H9 (cell line): ENCODE data around the gene UNC50. TPM values are rescaled to one million over a fixed set of nuclear protein-coding genes. Genes with fewer than 3 reads are reported as not detected.

Experiments used
- DNase-seq: peaks from one replicate; pipeline ENCODE4 v3.0.0-alpha.2; 2017
- H2AFZ ChIP-seq: one replicate; pipeline ENCODE4 v1.6.1; 2013; ENCODE audit warnings: mild to moderate bottlenecking, low read length, control low read depth, moderate library complexity
- H2AK5ac ChIP-seq: 2 replicates; pipeline ENCODE4 v1.6.1; 2013; ENCODE audit warnings: low read length, control low read depth, mixed read lengths; ENCODE audit not compliant: insufficient read length
- H2BK120ac ChIP-seq: one replicate; pipeline ENCODE4 v1.6.1; 2013; ENCODE audit warnings: low read depth, mild to moderate bottlenecking, low read length, control low read depth, inconsistent platforms; ENCODE audit not compliant: poor library complexity, severe bottlenecking
- H2BK12ac ChIP-seq: 2 replicates; pipeline ENCODE4 v1.6.1; 2013; ENCODE audit warnings: low read length, control low read depth, mixed read lengths, low read depth; ENCODE audit not compliant: insufficient read length
- H2BK15ac ChIP-seq: 2 replicates; pipeline ENCODE4 v1.6.1; 2013; ENCODE audit warnings: low read depth, low read length, control low read depth
- H2BK20ac ChIP-seq: one replicate; pipeline ENCODE4 v1.6.1; 2013; ENCODE audit warnings: low read depth, mild to moderate bottlenecking, low read length, control low read depth, inconsistent platforms; ENCODE audit not compliant: poor library complexity, severe bottlenecking
- H2BK5ac ChIP-seq: 2 replicates; pipeline ENCODE4 v1.6.1; 2013; ENCODE audit warnings: low read length, control low read depth, mixed read lengths; ENCODE audit not compliant: insufficient read length
- H3K14ac ChIP-seq: 2 replicates; pipeline ENCODE4 v1.6.1; 2013; ENCODE audit warnings: low read length, control low read depth; ENCODE audit not compliant: insufficient read depth
- H3K18ac ChIP-seq: 2 replicates; pipeline ENCODE4 v1.6.1; 2013; ENCODE audit warnings: low read depth, mild to moderate bottlenecking, mixed read lengths, low read length, control low read depth; ENCODE audit not compliant: insufficient read length
- H3K23ac ChIP-seq: 2 replicates; pipeline ENCODE4 v1.6.1; 2013; ENCODE audit warnings: low read length, control low read depth, mixed read lengths, low read depth; ENCODE audit not compliant: insufficient read length
- H3K23me2 ChIP-seq: 2 replicates; pipeline ENCODE4 v1.6.1; 2013; ENCODE audit warnings: low read depth, mild to moderate bottlenecking, mixed read lengths, low read length, control low read depth; ENCODE audit not compliant: insufficient read length, poor library complexity, severe bottlenecking
- H3K27ac ChIP-seq: 2 replicates; pipeline ENCODE4 v1.5.1; 2013; ENCODE audit warnings: low read length, control low read depth, mixed read lengths, low read depth; ENCODE audit not compliant: insufficient read length
- H3K27me3 ChIP-seq: 2 replicates; pipeline ENCODE4 v1.6.1; 2013; ENCODE audit warnings: low read length, control low read depth, inconsistent platforms; ENCODE audit not compliant: insufficient read depth
- H3K4ac ChIP-seq: 2 replicates; pipeline ENCODE4 v1.6.1; 2013; ENCODE audit warnings: low read depth, mild to moderate bottlenecking, control low read depth, inconsistent platforms, low read length, moderate library complexity
- H3K4me1 ChIP-seq: 2 replicates; pipeline ENCODE4 v1.6.1; 2013; ENCODE audit warnings: low read length, control low read depth, inconsistent platforms; ENCODE audit not compliant: insufficient read depth
- H3K4me2 ChIP-seq: 2 replicates; pipeline ENCODE4 v1.6.1; 2013; ENCODE audit warnings: low read length, control low read depth, mixed read lengths; ENCODE audit not compliant: insufficient read length, insufficient read depth
- H3K56ac ChIP-seq: 2 replicates; pipeline ENCODE4 v1.6.1; 2013; ENCODE audit warnings: low read depth, mild to moderate bottlenecking, mixed read lengths, low read length, control low read depth; ENCODE audit not compliant: insufficient read length
- H3K79me1 ChIP-seq: 2 replicates; pipeline ENCODE4 v1.6.1; 2013; ENCODE audit warnings: low read depth, mild to moderate bottlenecking, moderate library complexity, low read length, control low read depth, inconsistent platforms; ENCODE audit not compliant: insufficient read depth, poor library complexity, severe bottlenecking
- H3K79me2 ChIP-seq: 2 replicates; pipeline ENCODE4 v1.6.1; 2013; ENCODE audit warnings: low read length, control low read depth, inconsistent platforms; ENCODE audit not compliant: insufficient read depth
- H3K9ac ChIP-seq: 2 replicates; pipeline ENCODE4 v1.6.1; 2013; ENCODE audit warnings: low read length, control low read depth, mixed read lengths; ENCODE audit not compliant: insufficient read length; ENCODE audit errors: extremely low read depth
- H3K9me3 ChIP-seq: one replicate; pipeline ENCODE4 v1.6.1; 2013; ENCODE audit warnings: low read depth, low read length, inconsistent platforms; ENCODE audit not compliant: control insufficient read depth
- H3T11ph ChIP-seq: one replicate; pipeline ENCODE4 v1.6.1; 2013; ENCODE audit warnings: mild to moderate bottlenecking, low read length, control low read depth, inconsistent platforms
- H4K20me1 ChIP-seq: one replicate; pipeline ENCODE4 v1.6.1; 2013; ENCODE audit not compliant: control insufficient read depth, insufficient read length, insufficient read depth
- H4K5ac ChIP-seq: 2 replicates; pipeline ENCODE4 v1.6.1; 2013; ENCODE audit warnings: low read depth, mild to moderate bottlenecking, mixed read lengths, low read length, control low read depth; ENCODE audit not compliant: insufficient read length
- H4K8ac ChIP-seq: replicated peaks from 2 replicates; pipeline ENCODE4 v1.6.1; 2013; ENCODE audit warnings: low read length, control low read depth, mixed read lengths, low read depth; ENCODE audit not compliant: insufficient read length
- H4K91ac ChIP-seq: 2 replicates; pipeline ENCODE4 v1.6.1; 2013; ENCODE audit warnings: low read depth, mild to moderate bottlenecking, moderate library complexity, mixed read lengths, low read length, control low read depth; ENCODE audit not compliant: insufficient read length
- H3K27ac Mint-ChIP-seq, 3 experiments: 2 replicates in 2 of 3; 3 replicates in 1 of 3; pipeline ENCODE4 v1.8.0; 2020 to 2021; ENCODE audit warnings: mixed read lengths in 3 of 3, mild to moderate bottlenecking in 1 of 3, moderate library complexity in 1 of 3
- H3K27me3 Mint-ChIP-seq: 2 replicates; pipeline ENCODE4 v1.8.0; 2021; ENCODE audit warnings: low read depth, mild to moderate bottlenecking, moderate library complexity, mixed read lengths
- H3K36me3 Mint-ChIP-seq, 3 experiments: 2 replicates in 2 of 3; 3 replicates in 1 of 3; pipeline ENCODE4 v1.8.0; 2020 to 2021; ENCODE audit warnings: low read depth in 3 of 3, mixed read lengths in 3 of 3; ENCODE audit not compliant: insufficient read depth in 1 of 3
- H3K4me1 Mint-ChIP-seq, 2 experiments: 2 replicates each; pipeline ENCODE4 v1.8.0; 2020; ENCODE audit warnings: mixed read lengths in 2 of 2
- H3K4me3 Mint-ChIP-seq, 2 experiments: 2 replicates in 1 of 2; 3 replicates in 1 of 2; pipeline ENCODE4 v1.8.0; 2020 to 2021; ENCODE audit warnings: mild to moderate bottlenecking in 2 of 2, mixed read lengths in 2 of 2, moderate library complexity in 1 of 2
- H3K9me3 Mint-ChIP-seq, 2 experiments: 2 replicates in 1 of 2; 3 replicates in 1 of 2; pipeline ENCODE4 v1.8.0; 2020; ENCODE audit warnings: mild to moderate bottlenecking in 2 of 2, mixed read lengths in 2 of 2, moderate library complexity in 1 of 2
- CTCF ChIP-seq: fragments of 200-600 bp; sonication (generic); conservative IDR thresholded peaks from 3 replicates; pipeline ENCODE4 v1.8.0; 2021; ENCODE audit warnings: antibody characterized with exemption, mild to moderate bottlenecking
- WGBS: extraction: QIAGEN DNeasy Blood & Tissue Kit; methylation state at CpG from one replicate; pipeline ENCODE4 v1.1.7; 2013; ENCODE audit warnings: missing lambda C conversion rate, low lambda C conversion rate, mixed read lengths; ENCODE audit not compliant: insufficient read length; ENCODE audit errors: extremely low coverage; 5-methylcytosine and 5-hydroxymethylcytosine counted together
- total RNA-seq: library from RNA; stranded (reverse); gene quantifications from 2 replicates; pipeline ENCODE4 v1.2.1, GENCODE V29; 2021

UNC50 gene
- total RNA-seq, 1 experiment from 2014 or later = 35.4 TPM

GRCh38 chr2:98577313-98577712, 31.1 kb upstream of the UNC50 start:
- H3K4ac ChIP-seq = no peak overlapping the region
- H3K4me1 ChIP-seq = no peaks in the 10 kb centered on the region
- H2BK20ac ChIP-seq = no peak overlapping the region
- H4K91ac ChIP-seq = no peak overlapping the region
- H3K23ac ChIP-seq = no peak overlapping the region
- H3K79me1 ChIP-seq = no peaks in the 10 kb centered on the region
- H3K56ac ChIP-seq = no peak overlapping the region
- H2AFZ ChIP-seq = no peak overlapping the region
- Mint-ChIP-seq H3K27ac (no peak overlapping the region), H3K36me3 (peaks cover 2 to 64% (median 37%) of the 10 kb centered on the region in 3 experiments; a peak in 6 of 7 replicates), H3K4me1 (no peaks in the 10 kb centered on the region), H3K9me3 (no peaks in the 10 kb centered on the region), H3K4me3 (no peak overlapping the region), H3K27me3 (no peaks in the 10 kb centered on the region)
- H2BK5ac ChIP-seq = no peak overlapping the region
- H4K8ac ChIP-seq = no peak overlapping the region
- H2BK15ac ChIP-seq = no peak overlapping the region
- no peak overlapping the region for H3K4me2 ChIP-seq
- no peaks in the 10 kb centered on the region for H3K27me3 ChIP-seq
- no peaks in the 10 kb centered on the region for H3K23me2 ChIP-seq
- no peak overlapping the region for H2BK120ac ChIP-seq
- no peak for TF ChIP-seq CTCF
- no peak overlapping the region for H2AK5ac ChIP-seq
- H3K18ac ChIP-seq = no peak overlapping the region
- H3K9me3 ChIP-seq = no peaks in the 10 kb centered on the region
- H3K27ac ChIP-seq = no peak overlapping the region
- H4K5ac ChIP-seq = no peak overlapping the region
- no peak overlapping the region for H3K9ac ChIP-seq
- H3T11ph ChIP-seq = no peak overlapping the region
- H4K20me1 ChIP-seq = no peaks in the 10 kb centered on the region
- WGBS = no CpG with 5 or more reads among the region's 10 CpGs
- no peak overlapping the region for H2BK12ac ChIP-seq
- no peaks in the 10 kb centered on the region for H3K79me2 ChIP-seq
- H3K14ac ChIP-seq = no peak overlapping the region
- DNase-seq = no peak
